ENCODE data around the gene SNAP25.

Gene SNAP25

DNA sequence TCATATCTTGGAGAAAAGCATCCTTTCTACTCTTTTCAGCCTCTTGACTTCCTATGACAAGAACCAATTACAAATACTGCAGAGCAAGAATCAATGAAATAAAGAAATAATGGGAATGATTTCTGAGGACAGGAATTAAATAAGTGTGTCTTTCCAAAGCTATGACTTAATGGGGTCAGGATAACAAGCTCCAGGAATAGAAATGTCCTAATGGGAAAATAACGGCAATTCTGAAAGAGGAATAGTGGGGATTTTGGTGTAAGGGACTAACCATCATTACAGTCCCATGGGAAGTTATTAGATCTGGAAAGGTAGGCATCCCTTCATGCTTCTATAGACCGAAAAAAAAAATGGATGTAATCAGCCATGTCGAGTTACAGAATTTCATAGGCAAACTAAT lies 28.2 kb upstream of the SNAP25 start:
- H3K9ac ChIP-seq (ENCODE audit: low read length) = no peak overlapping the region
- no peak overlapping the region for H2AFZ ChIP-seq (ENCODE audit: low read depth, low read length, severe bottlenecking)
- no peaks in the 10 kb centered on the region for H3K27me3 ChIP-seq (ENCODE audit: low read length)
- H3K27ac ChIP-seq (ENCODE audit: low read depth, low read length) = no peak overlapping the region
- no peak overlapping the region for H3K4me2 ChIP-seq (ENCODE audit: low read depth, low read length, poor library complexity, severe bottlenecking)
- H3K9me2 ChIP-seq (replicated peaks; ENCODE audit: insufficient read depth, low read length) = no peaks in the 10 kb centered on the region
- H3K9me3 ChIP-seq (ENCODE audit: insufficient read depth, low read length) = no peaks in the 10 kb centered on the region
- no peaks in the 10 kb centered on the region for H3F3A ChIP-seq (ENCODE audit: insufficient read depth)
- H3K36me3 ChIP-seq (ENCODE audit: low read length) = no peaks in the 10 kb centered on the region
- H4K20me1 ChIP-seq (ENCODE audit: low read depth, low read length) = no peaks in the 10 kb centered on the region
- TF ChIP-seq, protein P1, sequence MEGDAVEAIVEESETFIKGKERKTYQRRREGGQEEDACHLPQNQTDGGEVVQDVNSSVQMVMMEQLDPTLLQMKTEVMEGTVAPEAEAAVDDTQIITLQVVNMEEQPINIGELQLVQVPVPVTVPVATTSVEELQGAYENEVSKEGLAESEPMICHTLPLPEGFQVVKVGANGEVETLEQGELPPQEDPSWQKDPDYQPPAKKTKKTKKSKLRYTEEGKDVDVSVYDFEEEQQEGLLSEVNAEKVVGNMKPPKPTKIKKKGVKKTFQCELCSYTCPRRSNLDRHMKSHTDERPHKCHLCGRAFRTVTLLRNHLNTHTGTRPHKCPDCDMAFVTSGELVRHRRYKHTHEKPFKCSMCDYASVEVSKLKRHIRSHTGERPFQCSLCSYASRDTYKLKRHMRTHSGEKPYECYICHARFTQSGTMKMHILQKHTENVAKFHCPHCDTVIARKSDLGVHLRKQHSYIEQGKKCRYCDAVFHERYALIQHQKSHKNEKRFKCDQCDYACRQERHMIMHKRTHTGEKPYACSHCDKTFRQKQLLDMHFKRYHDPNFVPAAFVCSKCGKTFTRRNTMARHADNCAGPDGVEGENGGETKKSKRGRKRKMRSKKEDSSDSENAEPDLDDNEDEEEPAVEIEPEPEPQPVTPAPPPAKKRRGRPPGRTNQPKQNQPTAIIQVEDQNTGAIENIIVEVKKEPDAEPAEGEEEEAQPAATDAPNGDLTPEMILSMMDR (IDR thresholded peaks at IDR 0.05; ENCODE audit: insufficient read depth, low read length, poor library complexity, severe bottlenecking) = no peak
- TF ChIP-seq EZH2phosphoT487 (conservative IDR thresholded peaks at IDR 0.05; ENCODE audit: low read length) = no peak
- H3K79me2 ChIP-seq (ENCODE audit: insufficient read depth, low read length) = no peaks in the 10 kb centered on the region
- H3K4me3 ChIP-seq (ENCODE audit: insufficient read depth, low read length, poor library complexity, severe bottlenecking) = no peak overlapping the region

DNA sequence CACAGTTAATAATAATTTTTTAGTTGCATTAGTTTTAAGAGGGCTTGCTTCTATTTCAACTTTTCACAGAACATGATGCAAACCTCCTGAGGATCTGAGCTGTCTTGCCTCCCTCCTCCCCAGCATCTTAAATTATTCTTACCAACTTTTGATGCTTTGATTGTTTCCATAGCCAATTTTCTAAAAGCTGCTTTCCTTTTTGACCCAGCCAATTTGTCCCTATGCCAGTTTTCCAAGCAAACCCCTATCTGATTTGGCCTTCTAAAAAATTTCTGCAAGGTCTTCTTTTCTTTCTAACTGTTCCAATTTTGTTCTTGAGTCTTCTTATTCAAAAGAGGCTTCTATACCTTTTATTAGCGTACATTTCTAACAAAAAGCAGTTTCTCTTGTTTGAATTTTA lies 26.5 kb upstream of the SNAP25 start:
- TF ChIP-seq EZH2phosphoT487 (conservative IDR thresholded peaks at IDR 0.05; ENCODE audit: low read length) = no peak
- TF ChIP-seq, protein P1 (IDR thresholded peaks at IDR 0.05; ENCODE audit: insufficient read depth, low read length, poor library complexity, severe bottlenecking) = no peak
- Histone ChIP-seq H3K36me3 (ENCODE audit: low read length) (no peaks in the 10 kb centered on the region), H3K4me2 (ENCODE audit: low read depth, low read length, poor library complexity, severe bottlenecking) (no peak overlapping the region), H3K4me3 (ENCODE audit: insufficient read depth, low read length, poor library complexity, severe bottlenecking) (no peak overlapping the region), H3F3A (ENCODE audit: insufficient read depth) (no peaks in the 10 kb centered on the region), H2AFZ (ENCODE audit: low read depth, low read length, severe bottlenecking) (no peak overlapping the region), H3K9ac (ENCODE audit: low read length) (no peak overlapping the region), H3K9me3 (ENCODE audit: insufficient read depth, low read length) (no peaks in the 10 kb centered on the region), H3K9me2 (replicated peaks; ENCODE audit: insufficient read depth, low read length) (no peaks in the 10 kb centered on the region), H3K27ac (ENCODE audit: low read depth, low read length) (no peak overlapping the region), H3K27me3 (ENCODE audit: low read length) (no peaks in the 10 kb centered on the region), H4K20me1 (ENCODE audit: low read depth, low read length) (no peaks in the 10 kb centered on the region), H3K79me2 (ENCODE audit: insufficient read depth, low read length) (no peaks in the 10 kb centered on the region)

DNA sequence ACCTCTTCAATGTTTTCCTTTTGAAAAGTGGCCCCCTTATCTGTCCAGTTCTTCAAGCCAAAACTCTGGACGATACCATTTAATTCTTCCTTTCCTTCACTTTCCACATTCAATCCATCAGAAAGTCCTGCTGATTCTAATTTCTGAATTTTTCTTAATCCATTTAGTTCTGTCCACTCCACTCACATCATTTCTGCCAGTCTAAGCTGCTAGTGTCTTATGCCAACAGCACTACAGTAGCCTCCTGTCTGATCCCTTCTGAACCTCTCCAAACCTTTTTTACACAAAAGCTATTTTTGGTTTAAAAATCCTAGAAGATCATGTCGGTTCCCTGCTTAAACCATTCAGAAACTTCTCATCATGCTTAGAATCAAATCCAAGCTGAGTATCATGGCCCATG lies 24.5 kb upstream of the SNAP25 start:
- no peaks in the 10 kb centered on the region for H3K79me2 ChIP-seq (ENCODE audit: insufficient read depth, low read length)
- no peaks in the 10 kb centered on the region for H3K9me2 ChIP-seq (replicated peaks; ENCODE audit: insufficient read depth, low read length)
- H3K9ac ChIP-seq (ENCODE audit: low read length) = no peak overlapping the region
- H2AFZ ChIP-seq (ENCODE audit: low read depth, low read length, severe bottlenecking) = no peak overlapping the region
- H3K27me3 ChIP-seq (ENCODE audit: low read length) = no peaks in the 10 kb centered on the region
- no peak overlapping the region for H3K4me3 ChIP-seq (ENCODE audit: insufficient read depth, low read length, poor library complexity, severe bottlenecking)
- TF ChIP-seq, protein P1 (IDR thresholded peaks at IDR 0.05; ENCODE audit: insufficient read depth, low read length, poor library complexity, severe bottlenecking) = no peak
- no peak for TF ChIP-seq EZH2phosphoT487 (conservative IDR thresholded peaks at IDR 0.05; ENCODE audit: low read length)
- H4K20me1 ChIP-seq (ENCODE audit: low read depth, low read length) = no peaks in the 10 kb centered on the region
- no peak overlapping the region for H3K27ac ChIP-seq (ENCODE audit: low read depth, low read length)
- H3K36me3 ChIP-seq (ENCODE audit: low read length) = no peaks in the 10 kb centered on the region
- no peaks in the 10 kb centered on the region for H3F3A ChIP-seq (ENCODE audit: insufficient read depth)
- H3K9me3 ChIP-seq (ENCODE audit: insufficient read depth, low read length) = no peaks in the 10 kb centered on the region
- no peak overlapping the region for H3K4me2 ChIP-seq (ENCODE audit: low read depth, low read length, poor library complexity, severe bottlenecking)
